Fibroblast of skin of right biceps (primary cell): ENCODE measurements around the gene RAPH1.

ENCODE experiments used
- DNase-seq: peaks from one replicate; pipeline ENCODE4 v3.0.0-alpha.2; 2013

Gene RAPH1

DNA sequence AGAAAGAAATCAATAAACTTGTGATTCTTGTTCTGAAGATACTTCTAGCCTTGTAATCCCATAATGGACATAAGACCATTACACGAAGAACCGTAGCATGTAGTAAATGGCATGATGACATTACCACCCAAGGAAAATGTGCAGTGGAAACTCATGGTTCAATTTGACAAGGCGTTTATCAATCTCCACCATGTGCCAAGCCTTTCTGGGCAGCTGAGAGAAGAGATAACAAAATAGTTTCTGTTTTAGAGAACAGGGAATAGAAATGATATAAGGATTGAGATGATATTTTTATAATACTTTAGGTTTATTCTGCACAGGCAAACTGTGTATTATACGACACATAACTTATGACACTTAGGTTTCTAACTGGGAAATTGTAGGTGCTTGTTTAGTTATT, 187.7 kb downstream of the RAPH1 start:
- DNase-seq = no peak

DNA sequence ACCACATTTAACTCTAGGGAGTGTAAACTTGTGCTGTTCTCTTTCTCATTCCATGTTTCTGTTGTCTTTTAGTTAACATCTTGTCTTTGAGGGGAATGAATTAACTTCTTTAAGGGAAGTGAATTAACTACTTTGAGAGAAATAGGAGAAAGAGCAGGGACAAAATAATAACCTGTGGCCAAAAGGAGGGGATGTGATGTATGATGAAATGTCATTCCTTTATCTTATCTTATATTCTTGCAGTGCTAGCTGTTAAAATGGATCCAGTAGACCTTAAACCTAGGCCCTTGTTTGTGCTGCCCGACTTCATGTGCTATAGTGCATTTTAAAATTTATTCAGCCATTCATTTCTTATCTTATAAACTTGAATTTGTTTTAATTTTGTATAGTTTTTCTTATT, 188.5 kb downstream of the RAPH1 start:
- no peak for DNase-seq

DNA sequence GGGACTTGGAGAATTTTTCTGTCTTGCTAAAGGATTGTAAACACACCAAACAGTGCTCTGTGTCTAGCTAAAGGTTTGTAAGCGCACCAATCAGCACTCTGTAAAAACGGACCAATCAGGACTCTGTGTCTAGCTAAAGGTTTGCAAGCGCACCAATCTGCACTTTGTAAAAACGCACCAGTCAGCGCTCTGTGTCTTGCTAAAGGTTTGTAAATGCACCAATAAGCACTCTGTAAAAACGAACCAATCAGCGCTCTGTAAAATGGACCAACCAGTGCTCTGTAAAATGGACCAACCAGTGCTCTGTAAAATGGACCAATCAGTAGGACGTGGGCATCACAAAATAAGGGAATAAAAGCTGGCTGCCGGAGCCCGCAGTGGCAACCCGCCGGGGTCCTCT, 190.4 kb downstream of the RAPH1 start:
- DNase-seq = no peak
